NCI-H345 (cell line): ENCODE data around the gene PIK3IP1.
"Not testable (repeated sequence)": the region's sequence is repeated elsewhere in the genome, so short reads cannot be mapped to it uniquely, and the experiment has no call there.

Source experiments
- DNase-seq: peaks from one replicate; lab custom pipeline; 2025; lab: John Stamatoyannopoulos, UW

Gene PIK3IP1

DNA sequence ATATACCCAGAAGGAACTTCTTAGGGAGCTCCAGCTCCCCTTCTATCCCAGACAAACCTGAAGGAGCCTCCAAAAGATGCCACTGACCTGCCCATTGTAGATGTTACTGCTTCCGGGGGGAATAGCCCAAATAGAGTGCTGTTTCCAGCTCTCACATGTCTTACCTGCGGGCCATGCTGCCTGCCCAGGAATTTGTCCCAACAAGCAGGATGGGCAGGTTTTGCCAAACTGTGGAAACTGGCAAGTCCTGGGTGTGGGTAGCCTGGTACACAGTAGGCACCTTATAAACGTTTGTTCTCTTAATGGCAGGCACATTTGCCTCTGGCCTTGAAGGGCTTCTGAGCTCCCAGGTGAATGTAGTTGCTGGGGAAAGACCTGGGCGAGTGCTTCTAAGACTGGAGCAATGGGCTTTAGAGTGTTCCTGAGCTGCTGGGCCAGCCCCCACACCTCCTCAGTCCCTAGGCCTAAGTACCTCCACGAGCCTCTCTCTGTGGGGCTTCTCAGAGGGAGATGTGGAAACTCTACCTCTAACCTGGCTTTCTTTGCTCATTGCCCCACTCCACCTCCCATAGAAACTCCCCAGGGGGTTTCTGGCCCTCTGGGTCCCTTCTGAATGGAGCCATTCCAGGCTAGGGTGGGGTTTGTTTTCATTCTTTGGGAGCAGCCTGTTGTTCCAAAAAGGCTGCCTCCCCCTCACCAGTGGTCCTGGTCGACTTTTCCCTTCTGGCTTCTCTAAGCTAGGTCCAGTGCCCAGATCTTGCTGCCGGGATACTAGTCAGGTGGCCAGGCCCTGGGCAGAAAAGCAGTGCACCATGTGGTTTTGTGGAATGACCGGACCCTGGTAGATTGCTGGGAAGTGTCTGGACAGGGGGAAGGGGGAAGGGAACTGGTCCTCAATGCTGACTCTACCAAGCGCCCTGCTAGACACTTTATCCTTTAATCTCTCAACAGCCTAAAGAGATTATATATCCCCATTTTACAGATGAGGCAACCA lies 43.0 kb downstream of the PIK3IP1 start:
- no peak for DNase-seq

DNA sequence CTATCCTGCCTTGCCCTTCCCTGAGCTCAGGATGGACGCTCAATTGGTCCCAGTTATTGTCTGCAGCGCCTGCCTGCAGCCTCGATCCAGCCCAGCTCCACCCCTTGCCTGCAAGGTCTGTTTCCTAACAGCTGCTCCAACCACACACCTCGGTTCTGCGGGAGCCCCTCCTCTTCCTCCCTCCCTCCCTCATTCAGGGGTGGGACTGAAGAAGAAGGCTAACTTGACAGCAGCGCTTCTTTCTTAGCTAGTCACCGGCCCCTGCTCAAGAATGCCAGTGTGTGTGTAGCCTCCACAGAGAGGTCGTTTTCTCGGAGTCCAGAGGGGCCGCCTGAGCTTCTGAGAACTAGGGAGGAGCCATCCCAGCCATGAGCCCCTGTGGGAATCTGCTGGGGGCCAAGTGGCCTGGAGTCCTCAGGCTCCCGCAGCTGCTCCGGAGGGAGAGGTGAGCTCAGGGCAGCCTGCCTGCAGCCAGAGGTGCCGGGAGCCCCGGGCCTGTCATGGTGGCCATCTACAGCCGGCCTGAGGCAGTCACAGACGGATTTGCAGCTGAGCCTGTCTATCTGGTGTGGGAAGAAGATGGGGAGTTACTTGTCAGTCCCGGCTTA lies 44.0 kb downstream of the PIK3IP1 start:
- DNase-seq, result no peak

DNA sequence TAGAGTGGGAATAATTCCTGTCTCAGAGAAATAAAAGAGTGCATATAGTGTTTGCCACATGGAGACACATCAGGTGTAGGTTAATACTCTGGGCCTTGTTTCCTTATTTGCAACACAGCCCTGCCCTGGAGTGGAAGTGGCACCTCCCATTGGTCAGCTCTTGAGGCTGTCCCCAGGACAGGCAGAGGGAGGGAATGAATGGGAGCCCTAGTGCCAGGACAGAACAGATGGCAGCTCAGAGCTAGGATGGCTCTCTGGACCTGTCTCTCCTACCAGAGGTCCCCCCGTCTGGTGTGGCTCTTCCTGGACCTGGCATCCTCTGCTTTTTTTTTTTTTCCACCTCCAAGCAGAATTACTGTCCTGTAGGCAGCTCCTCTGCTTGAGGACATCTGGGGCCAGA lies 44.6 kb downstream of the PIK3IP1 start:
- no peak for DNase-seq

DNA sequence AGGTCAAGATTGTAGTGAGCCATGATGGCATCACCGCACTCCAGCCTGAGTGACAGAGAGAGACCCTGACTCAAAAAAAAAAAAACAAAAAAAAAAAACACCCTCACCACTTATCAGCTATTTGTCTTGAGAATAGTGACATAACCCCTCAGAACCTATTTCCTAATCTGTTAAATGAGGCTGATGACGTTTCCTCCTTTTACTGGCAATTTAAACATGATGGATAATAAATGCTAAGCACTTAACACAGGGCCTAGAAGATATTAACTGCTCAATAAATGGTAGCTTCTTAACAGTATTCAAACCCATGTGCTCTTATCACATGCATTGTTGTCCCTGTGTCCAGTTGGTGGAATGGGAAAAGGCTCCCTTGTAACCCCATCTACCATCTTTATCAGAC lies 45.6 kb downstream of the PIK3IP1 start:
- no peak for DNase-seq

DNA sequence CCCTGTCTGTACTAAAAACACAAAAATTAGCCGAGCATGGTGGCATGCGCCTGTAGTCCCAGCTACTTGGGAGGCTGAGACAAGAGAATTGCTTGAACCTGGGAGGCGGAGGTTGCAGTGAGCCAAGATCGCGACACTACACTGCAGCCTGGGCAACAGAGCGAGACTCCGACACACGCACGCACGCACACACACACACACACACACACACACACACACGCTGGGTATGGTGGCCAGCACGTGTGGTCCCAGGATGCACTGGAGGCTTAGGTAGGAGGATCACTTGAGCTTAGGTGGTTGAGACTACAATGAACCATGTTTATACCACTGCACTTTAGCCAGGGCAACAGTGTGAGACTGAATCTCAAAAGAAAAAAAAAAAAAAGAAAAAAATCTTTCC lies 46.3 kb downstream of the PIK3IP1 start:
- not testable (repeated sequence) for DNase-seq

DNA sequence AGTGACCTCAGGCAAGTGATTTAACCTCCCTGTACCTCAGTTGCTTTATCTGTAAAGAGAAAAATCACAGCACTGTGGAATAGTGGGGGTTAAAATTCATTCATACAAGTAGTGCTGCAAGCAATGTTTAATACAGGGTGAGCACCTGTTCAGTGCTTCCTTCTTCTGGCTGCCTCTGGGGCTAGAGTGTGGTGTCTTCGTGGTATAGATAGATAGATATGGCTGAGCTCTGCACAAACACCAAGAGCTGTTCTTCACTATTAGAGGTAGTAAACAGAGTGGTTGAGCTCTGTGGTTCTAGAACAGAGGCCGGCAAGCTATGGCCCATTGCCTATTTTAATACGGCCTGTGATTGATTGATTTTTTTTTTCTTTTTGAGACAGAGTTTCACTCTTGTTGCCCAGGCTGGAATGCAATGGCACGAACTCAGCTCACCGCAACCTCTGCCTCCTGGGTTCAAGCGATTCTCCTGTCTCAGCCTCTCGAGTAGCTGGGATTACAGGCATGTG lies 47.3 kb downstream of the PIK3IP1 start:
- no peak for DNase-seq

DNA sequence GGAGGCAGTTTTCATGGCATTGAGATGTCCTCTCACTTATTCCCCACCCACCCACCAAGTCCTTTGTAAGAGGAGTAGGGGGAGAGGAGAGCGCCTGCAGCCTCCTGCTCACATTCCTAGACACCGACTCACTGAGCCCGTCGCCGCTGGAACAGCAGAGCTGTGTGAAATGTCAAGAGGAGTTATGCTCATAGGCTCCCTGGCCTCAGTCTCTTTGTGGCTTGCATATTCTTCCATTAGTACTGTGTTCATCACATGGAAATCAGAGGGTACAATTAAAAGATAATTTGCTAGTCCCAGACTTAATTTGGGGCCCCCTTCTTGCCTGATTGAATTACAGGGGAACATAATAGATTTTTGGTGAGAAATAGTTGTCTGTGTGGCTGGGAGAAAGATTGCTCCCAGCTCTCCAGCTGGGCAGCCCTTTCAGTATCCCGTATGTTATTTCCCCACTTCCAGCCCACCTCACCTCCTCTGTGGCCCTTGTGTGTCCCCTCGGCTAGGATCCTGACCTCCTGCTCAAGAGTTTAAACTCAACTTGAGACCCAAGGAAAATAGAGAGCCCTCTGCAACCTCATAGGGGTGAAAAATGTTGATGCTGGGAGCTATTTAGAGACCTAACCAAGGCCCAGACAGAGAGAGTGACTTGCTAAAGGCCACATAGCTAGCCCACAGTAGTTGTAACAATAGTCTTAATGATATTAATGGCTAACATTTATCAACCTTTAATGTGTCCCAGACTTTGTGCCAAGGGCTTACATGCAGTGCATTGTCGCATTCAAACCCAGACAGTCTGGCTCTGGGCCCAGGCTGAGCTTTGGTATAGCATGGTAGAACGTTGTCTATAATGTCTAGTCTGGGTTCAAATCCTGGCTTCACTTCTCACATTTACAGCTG lies 48.0 kb downstream of the PIK3IP1 start:
- no peak for DNase-seq

DNA sequence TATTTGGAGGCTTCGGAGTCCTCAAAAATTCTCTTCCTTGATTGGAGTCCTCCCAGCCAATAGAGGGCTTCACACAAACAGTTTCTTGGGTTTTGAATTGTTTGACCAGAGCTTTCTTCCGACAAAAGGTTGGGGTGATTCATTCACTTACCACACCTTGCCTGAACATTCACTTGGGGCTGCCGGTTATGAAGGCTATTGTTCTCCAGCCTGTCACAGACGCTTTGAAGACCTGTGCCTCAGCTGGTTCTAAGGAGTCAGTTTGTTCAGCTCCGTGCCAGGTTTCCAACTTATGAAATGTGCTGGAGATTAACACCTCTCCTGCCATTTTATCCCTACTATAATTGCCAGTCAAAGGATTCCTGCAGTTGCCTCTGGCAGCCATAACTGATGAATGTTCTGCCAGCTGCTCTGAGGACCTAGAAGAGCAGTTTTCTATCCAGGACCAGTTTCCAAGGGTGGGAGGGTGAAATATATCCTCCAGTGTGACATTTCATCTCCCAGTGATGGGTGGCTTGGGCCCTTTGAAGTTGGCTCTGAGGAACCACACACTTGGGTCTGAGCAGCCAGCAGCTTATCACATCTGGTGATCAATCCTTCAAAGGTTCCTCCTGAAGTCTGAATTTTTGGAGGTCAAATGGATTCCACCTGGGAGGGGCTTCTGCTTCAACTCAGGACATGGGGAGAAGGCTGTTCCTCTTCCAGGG lies 48.8 kb downstream of the PIK3IP1 start:
- DNase-seq, result no peak

DNA sequence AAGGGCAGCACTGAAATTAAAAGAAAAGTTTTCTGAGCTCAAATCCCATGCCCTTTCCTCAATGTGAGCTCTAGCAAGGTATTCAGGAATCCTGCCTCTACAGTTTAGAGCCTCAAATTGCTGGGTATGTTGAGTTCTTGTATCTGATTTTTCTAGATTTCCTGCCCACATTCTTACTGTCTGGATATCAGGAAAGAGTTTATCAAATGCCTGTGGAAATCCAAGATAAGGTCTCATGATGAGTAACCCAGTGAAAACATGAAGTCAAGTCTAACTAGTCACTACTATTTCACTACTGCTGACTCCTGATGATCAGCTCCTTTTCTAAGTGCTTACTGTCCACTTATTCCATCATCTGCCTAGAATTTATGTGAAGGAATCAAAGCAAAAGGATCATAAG lies 50.4 kb downstream of the PIK3IP1 start:
- no peak for DNase-seq

DNA sequence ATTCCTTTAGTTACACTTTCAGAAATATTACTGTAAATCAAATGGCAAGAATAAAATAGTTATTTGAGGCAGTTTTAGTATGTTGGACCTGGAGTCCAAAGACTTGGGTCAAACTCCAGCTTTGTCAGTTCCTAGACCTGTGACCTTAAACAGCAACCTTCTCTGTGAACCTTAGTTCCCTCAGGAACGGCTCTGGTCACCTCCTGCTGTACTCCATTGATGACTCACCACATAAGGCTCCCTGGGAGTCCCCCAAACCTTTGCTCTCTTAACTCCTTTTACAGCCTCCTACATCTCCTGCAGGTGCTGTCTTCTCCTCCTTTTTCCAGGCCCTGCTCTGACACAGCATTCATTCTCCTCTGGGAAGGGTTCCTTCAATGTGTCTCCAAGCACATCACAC lies 51.1 kb downstream of the PIK3IP1 start:
- no peak for DNase-seq

DNA sequence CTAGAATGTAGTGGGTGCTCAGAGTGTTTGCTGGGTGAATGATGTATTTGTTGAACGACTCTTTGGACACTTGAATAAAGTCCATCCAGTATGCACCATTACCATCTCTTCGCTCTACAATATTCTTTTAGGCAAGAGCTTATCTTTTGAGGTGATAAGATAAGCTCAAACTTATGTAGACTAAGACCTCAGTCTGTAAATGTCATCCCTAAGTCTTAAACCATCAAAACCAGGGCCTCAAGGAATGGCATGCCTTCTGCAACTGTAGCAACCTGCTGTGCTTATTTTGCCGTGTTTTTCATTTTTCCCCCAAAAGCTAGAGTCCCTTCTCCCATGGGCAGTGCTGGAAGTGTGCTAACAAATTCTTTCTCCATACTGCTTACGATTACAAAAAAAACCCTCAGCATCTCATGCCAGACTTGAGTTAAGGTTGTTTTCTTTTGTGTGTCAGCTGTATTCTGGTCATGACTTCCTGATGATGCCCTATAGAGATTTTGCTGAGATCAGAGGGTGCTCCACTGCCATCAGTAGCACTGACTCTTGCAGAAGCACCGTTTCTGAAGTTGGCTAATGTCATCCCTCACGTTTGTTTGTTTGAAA lies 52.4 kb downstream of the PIK3IP1 start:
- no peak for DNase-seq

DNA sequence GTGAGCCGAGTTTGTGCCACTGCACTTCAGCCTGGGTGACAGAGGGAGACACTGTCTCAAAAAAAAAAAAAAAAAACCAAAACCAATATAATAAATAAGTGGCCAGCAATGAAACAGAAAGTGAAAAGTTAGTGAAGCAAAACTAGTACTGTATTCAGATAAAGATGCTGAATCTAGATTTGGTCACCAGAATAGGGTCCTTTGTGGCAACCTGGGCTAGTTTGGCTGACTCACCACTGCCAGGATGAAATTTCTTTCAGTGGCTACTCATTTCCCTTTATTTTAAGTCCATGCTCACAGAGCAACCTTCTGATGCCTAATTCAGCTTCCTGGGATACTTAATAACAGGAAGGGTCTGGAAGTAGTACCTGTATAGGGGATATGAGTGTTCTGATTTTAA lies 54.2 kb downstream of the PIK3IP1 start:
- DNase-seq, result no peak

DNA sequence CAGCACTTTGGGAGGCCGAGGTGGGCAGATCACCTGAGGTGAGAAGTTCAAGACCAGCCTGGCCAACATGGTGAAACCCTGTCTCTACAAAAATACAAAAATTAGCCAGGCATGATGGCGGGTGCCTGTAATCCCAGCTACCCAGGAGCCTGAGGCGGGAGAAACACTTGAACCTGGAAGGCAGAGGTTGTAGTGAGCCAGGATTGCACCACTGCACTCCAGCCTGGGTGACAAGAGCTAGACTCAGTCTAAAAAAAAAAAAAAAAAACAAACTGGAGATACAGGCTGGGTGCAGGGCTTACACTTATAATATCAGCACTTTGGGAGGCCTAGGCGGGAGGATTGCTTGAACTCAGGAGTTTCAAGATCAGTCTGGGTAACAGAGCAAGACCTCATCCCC lies 56.2 kb downstream of the PIK3IP1 start:
- not testable (repeated sequence) for DNase-seq

DNA sequence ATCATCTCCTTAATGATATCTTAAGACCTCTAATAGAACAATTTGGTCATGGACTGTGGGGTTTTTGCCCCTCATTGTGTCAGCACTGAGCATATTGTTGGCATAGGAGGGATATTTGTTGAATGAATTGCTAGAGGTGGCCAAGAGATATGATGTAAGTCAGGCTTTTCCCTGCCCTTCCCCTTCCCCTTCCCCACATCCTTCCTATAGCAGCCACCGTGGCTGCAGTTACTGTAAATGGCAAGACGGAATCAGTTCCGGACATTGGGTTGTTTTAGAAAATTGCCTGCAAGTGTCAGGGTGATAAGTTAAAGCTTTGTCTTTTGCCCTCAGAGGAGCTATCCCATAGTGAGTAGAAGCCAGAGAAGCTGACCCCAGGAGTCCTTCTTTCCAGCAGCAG lies 57.2 kb downstream of the PIK3IP1 start:
- no peak for DNase-seq

DNA sequence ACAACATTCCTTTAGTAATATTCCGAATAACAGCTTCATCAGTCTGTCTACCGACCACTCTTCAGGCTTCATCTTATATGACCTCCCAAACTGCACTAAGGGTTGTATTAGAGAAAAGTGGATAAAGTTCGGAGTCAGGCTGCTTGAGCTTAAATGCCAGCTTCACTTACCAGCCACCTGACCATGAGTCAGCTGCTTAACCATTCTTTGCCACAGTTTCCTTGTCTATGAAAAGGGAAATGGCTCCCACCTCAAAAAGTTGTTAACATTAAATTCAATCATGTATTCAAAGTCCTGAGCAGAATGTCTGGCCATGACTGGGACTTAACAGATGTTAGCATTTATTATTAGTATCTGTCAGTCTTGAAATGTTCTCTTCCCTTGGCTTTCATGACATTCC lies 59.3 kb downstream of the PIK3IP1 start:
- DNase-seq, result no peak
